CD4-positive, alpha-beta T cell (primary cell): ENCODE results near the gene TRABD2B. TPM values are rescaled to one million over a fixed set of nuclear protein-coding genes. Genes with fewer than 3 reads are reported as not detected.

ENCODE experiments used
- ATAC-seq: fragments of 200-7000 bp; cut with Tn5 transposase; one replicate; pipeline ENCODE4 v1.10.0; 2022; ENCODE audit warnings: mild to moderate bottlenecking; ENCODE audit not compliant: poor library complexity
- CTCF ChIA-PET: fragments of 350-600 bp; sonication (Branson Sonifier 250); formaldehyde crosslinking; loops from one replicate; lab custom pipeline; 2021; ENCODE audit warnings: antibody characterized with exemption, inconsistent platforms; lab: Charles Lee
- POLR2A ChIA-PET: fragments of 350-600 bp; sonication (Branson Sonifier 250); formaldehyde crosslinking; loops from one replicate; lab custom pipeline; 2021; ENCODE audit warnings: antibody characterized with exemption, inconsistent platforms; lab: Charles Lee
- DNase-seq, 14 experiments: peaks; one replicate each; pipeline ENCODE4 v3.0.0-alpha.2; 2013 to 2020; ENCODE audit warnings: mixed read lengths in 2 of 14
- H3K27ac ChIP-seq, 2 donors: one replicate each; pipeline versions ENCODE4 v1.5.1 to v1.7.0; 2013; ENCODE audit warnings: low read length in 2 of 2, low read depth in 1 of 2, mild to moderate bottlenecking in 1 of 2
- H3K27me3 ChIP-seq, 2 experiments: 1 replicate in 1 of 2; 2 replicates in 1 of 2; pipeline versions ENCODE4 v1.6.1 to v1.7.0; 2013; ENCODE audit warnings: low read length in 2 of 2, control low read depth in 1 of 2, mild to moderate bottlenecking in 1 of 2, moderate library complexity in 1 of 2; ENCODE audit not compliant: insufficient read depth in 2 of 2, control insufficient read depth in 1 of 2
- H3K36me3 ChIP-seq: one replicate; pipeline ENCODE4 v1.6.1; 2013; ENCODE audit warnings: low read length, control low read depth; ENCODE audit not compliant: insufficient read depth
- H3K4me1 ChIP-seq: one replicate; pipeline ENCODE4 v1.6.1; 2013; ENCODE audit warnings: low read length, control low read depth; ENCODE audit not compliant: insufficient read depth
- H3K4me3 ChIP-seq: one replicate; pipeline ENCODE4 v1.5.1; 2013; ENCODE audit warnings: mild to moderate bottlenecking, low read length, moderate library complexity
- H3K9me3 ChIP-seq, 2 experiments: 1 replicate in 1 of 2; 2 replicates in 1 of 2; pipeline versions ENCODE4 v1.6.1 to v1.7.0; 2013; ENCODE audit warnings: low read length in 2 of 2, mild to moderate bottlenecking in 2 of 2, control low read depth in 1 of 2, moderate library complexity in 1 of 2; ENCODE audit not compliant: control insufficient read depth in 1 of 2, insufficient read depth in 1 of 2
- H3K27ac Mint-ChIP-seq: one replicate; pipeline ENCODE4 v1.8.0; 2020; ENCODE audit warnings: mixed read lengths
- H3K27me3 Mint-ChIP-seq: one replicate; pipeline ENCODE4 v1.8.0; 2021; ENCODE audit warnings: mixed read lengths
- H3K36me3 Mint-ChIP-seq: one replicate; pipeline ENCODE4 v1.8.0; 2021; ENCODE audit warnings: low read depth, mixed read lengths
- H3K4me1 Mint-ChIP-seq: one replicate; pipeline ENCODE4 v1.8.0; 2021; ENCODE audit warnings: low read depth, mixed read lengths
- H3K4me3 Mint-ChIP-seq: one replicate; pipeline ENCODE4 v1.8.0; 2020; ENCODE audit warnings: mild to moderate bottlenecking, mixed read lengths
- H3K9me3 Mint-ChIP-seq: one replicate; pipeline ENCODE4 v1.8.0; 2020; ENCODE audit warnings: mixed read lengths
- intact Hi-C, 2 experiments: fragments of 100-400 bp; cut with DNase I in 1 of 2; cut with micrococcal nuclease in 1 of 2; formaldehyde crosslinking; loops; one replicate each; pipeline versions ENCODE4 v1.15.1 to v1.9.0; 2023 to 2025; cut with DNase I, micrococcal nuclease
- total RNA-seq, 174 experiments: library from RNA in 2 of 174; stranded (reverse) in 2 of 174; gene quantifications; one replicate each; pipeline ENCODE4 v1.2.3 and lab custom pipeline; 2021 to 2026
- TF ChIP-seq, protein P1 (sequence below): fragments of 200-600 bp; IDR thresholded peaks from one replicate; pipeline ENCODE4 v1.8.0; 2022; ENCODE audit warnings: antibody characterized with exemption, mild to moderate bottlenecking

TRABD2B gene
- total RNA-seq, 2 experiments from 2014 or later, result not detected

DNA sequence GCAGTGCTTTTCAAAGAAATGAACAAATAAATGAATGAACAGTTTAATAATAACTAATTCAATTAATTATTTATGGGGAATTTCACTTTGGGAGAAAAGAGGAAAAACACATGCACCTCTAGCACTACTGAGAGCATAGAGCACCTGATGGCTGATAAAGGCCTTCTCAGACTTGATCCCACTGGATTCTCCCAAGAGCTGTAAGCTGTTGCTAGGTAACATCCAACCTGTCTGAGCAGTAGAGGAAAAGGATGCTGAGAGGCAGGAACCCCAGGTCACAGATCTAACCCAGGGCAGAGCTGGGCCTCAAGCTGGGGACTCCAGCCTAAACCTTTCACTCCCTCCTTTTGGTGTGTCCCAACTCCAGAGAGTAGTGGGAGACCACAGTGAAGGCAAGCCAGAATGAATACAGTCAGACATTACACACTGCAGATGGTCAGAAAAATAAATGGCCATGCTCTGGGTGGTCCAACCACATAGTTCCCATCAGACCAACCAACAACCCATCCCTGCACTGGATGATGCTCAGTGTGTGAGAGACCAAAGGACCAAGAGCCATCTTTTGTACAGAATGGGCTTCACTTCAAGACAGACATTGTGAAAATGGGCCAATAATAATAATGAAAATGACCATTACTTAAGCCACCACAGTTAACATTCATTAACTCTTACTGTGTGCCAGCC lies 15.4 kb downstream of the TRABD2B start:
- no peaks in the 10 kb centered on the region for H3K4me1 Mint-ChIP-seq
- Histone ChIP-seq H3K4me3 (no peak overlapping the region), H3K4me1 (no peaks in the 10 kb centered on the region), H3K9me3 (peaks cover 0 to 3% of the 10 kb centered on the region in 2 experiments), H3K27me3 (peaks cover 13 to 30% of the 10 kb centered on the region in 2 experiments), H3K27ac (no peak overlapping the region), H3K36me3 (no peaks in the 10 kb centered on the region)
- peaks cover 64% of the 10 kb centered on the region for H3K27me3 Mint-ChIP-seq
- no peak for DNase-seq
- ChIA-PET POLR2A (no interaction called here), CTCF (no interaction called here)
- no peak overlapping the region for H3K4me3 Mint-ChIP-seq
- no peak for ATAC-seq
- no peaks in the 10 kb centered on the region for H3K9me3 Mint-ChIP-seq
- H3K27ac Mint-ChIP-seq, result no peak overlapping the region
- TF ChIP-seq, protein P1, sequence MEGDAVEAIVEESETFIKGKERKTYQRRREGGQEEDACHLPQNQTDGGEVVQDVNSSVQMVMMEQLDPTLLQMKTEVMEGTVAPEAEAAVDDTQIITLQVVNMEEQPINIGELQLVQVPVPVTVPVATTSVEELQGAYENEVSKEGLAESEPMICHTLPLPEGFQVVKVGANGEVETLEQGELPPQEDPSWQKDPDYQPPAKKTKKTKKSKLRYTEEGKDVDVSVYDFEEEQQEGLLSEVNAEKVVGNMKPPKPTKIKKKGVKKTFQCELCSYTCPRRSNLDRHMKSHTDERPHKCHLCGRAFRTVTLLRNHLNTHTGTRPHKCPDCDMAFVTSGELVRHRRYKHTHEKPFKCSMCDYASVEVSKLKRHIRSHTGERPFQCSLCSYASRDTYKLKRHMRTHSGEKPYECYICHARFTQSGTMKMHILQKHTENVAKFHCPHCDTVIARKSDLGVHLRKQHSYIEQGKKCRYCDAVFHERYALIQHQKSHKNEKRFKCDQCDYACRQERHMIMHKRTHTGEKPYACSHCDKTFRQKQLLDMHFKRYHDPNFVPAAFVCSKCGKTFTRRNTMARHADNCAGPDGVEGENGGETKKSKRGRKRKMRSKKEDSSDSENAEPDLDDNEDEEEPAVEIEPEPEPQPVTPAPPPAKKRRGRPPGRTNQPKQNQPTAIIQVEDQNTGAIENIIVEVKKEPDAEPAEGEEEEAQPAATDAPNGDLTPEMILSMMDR, result no peak
- intact Hi-C loops, result no loop called here
- H3K36me3 Mint-ChIP-seq, result no peaks in the 10 kb centered on the region

GRCh38 chr1:47980501-47980900 lies 16.7 kb downstream of the TRABD2B start:
- DNase-seq, result no peak
- H3K36me3 ChIP-seq, result no peaks in the 10 kb centered on the region
- Mint-ChIP-seq H3K4me3 (no peak overlapping the region), H3K36me3 (no peaks in the 10 kb centered on the region), H3K4me1 (no peaks in the 10 kb centered on the region), H3K27me3 (peaks cover 52% of the 10 kb centered on the region), H3K27ac (no peak overlapping the region), H3K9me3 (no peaks in the 10 kb centered on the region)
- no peak for ATAC-seq
- H3K27me3 ChIP-seq, result peaks cover 13 to 30% of the 10 kb centered on the region in 2 experiments
- no peak overlapping the region for H3K4me3 ChIP-seq
- H3K9me3 ChIP-seq, result no peaks in the 10 kb centered on the region
- TF ChIP-seq, protein P1, result no peak
- CTCF ChIA-PET, result no interaction called here
- no peak overlapping the region for H3K27ac ChIP-seq
- no peaks in the 10 kb centered on the region for H3K4me1 ChIP-seq
- intact Hi-C loops, result no loop called here
- POLR2A ChIA-PET, result no interaction called here

DNA sequence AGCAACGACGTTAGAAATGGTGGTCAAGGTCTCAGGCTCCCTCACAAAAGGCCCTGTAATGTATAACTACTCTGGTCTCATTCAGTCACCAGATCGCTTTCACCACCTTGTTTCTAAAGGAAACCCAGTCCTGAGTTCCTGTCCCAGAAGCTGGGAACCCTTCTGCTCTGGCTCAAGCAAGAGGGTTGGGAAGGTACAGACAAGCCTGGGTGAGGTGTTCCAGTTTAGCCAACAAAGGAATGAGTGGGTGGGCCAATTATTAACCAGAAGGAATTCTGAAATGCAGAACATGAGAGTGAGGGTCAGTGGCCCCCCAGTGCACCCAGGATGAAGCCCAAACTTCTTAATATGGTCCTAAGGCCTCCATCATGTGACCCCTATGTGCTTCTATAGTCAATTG lies 17.5 kb downstream of the TRABD2B start:
- intact Hi-C loops, result no loop called here
- Mint-ChIP-seq H3K27me3 (peaks cover 49% of the 10 kb centered on the region), H3K4me3 (no peak overlapping the region), H3K36me3 (no peaks in the 10 kb centered on the region), H3K9me3 (no peaks in the 10 kb centered on the region), H3K27ac (no peak overlapping the region), H3K4me1 (no peaks in the 10 kb centered on the region)
- DNase-seq, result no peak
- Histone ChIP-seq H3K4me3 (no peak overlapping the region), H3K9me3 (no peaks in the 10 kb centered on the region), H3K27me3 (peaks cover 13 to 27% of the 10 kb centered on the region in 2 experiments), H3K36me3 (no peaks in the 10 kb centered on the region), H3K27ac (no peak overlapping the region), H3K4me1 (no peaks in the 10 kb centered on the region)
- CTCF ChIA-PET, result no interaction called here
- POLR2A ChIA-PET, result no interaction called here
- no peak for ATAC-seq
- TF ChIP-seq, protein P1, result no peak
